Tibial nerve (tissue), 3 donors: ENCODE measurements around the gene PLD3.

ENCODE experiments used
- CTCF ChIP-seq, 5 experiments: fragments of 200-600 bp in 3 of 5; fragments of 450-650 bp in 2 of 5; sonication (generic) in 3 of 5; IDR thresholded peaks; one replicate each; pipeline ENCODE4 v1.5.1; 2016 to 2019; ENCODE audit warnings: antibody characterized with exemption in 5 of 5, mild to moderate bottlenecking in 3 of 5, moderate library complexity in 2 of 5
- POLR2A ChIP-seq, 2 donors: fragments of 450-650 bp; IDR thresholded peaks; one replicate each; pipeline ENCODE4 v1.6.1; 2017; ENCODE audit warnings: antibody characterized with exemption in 2 of 2, mild to moderate bottlenecking in 2 of 2, moderate library complexity in 2 of 2

GRCh38 chr19:40317338-40317737 lies 31.2 kb upstream of the PLD3 start:
- TF ChIP-seq CTCF (IDR thresholded peaks at IDR 0.05): no peak
- no peak for TF ChIP-seq POLR2A (IDR thresholded peaks at IDR 0.05)
